RKO (cell line): ENCODE data around the gene MTHFR.

Experiments used
- DNase-seq: peaks from one replicate; pipeline ENCODE4 v3.0.0-alpha.2; 2016; ENCODE audit warnings: low spot score

Gene MTHFR

DNA sequence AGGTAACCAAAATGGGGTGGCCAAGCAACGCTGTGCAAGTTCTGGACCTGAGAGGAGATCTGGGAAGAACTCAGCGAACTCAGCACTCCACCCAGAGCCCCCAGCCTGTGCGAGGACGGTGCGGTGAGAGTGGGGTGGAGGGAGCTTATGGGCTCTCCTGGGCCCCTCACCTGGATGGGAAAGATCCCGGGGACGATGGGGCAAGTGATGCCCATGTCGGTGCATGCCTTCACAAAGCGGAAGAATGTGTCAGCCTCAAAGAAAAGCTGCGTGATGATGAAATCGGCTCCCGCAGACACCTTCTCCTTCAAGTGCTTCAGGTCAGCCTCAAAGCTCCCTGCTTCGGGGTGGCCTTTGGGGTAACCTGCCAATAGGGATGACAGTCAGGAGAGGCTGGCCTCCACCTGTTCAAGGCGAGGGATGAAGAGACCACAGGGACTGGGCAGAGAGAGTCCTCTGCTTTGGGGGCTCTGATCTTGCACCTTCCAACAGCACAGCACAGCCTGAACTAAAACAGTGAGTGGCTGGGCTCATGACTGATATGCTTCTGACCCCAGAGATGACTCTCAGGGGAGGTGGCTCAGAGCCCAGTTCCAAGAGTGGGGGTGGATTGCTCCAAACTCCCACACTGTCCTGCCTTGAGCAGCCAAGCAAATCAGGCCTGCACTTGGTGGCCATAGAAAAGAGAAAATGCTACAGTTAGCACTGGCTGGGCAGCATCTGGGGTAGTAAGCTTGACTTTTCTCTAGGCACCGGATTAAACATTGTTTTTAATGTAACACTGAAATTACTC is 9.5 kb downstream of the MTHFR start:
- DNase-seq, result no peak

DNA sequence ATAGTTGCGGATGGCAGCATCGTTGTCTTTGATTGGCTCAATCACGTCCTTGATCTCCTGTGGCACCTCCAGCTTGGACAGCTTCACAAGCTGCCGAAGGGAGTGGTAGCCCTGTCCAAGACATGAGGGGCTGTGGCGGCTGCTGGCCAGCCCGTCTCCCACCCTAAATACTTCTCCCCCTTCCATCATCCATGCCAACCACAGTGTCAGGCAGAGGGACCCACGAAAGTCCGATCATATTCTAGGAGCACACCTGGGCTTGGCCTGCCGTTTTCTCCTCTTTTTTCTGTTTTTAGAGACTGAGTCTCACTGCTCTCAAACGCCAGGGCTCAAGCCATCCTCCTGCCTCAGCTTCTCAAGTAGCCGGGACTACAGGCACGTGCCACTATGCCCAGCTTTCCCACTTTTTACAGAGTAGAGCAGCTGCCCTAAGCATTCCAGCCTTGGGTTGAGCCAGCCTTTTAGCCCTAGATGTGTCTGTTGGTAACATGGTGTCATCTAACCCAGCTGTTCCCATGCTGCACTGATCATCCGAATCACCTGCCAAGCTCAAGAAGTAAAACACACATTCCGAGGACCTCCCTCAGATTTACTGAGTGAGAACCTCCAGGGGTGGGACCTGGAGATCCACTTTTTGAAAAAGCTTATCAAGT is 10.4 kb downstream of the MTHFR start:
- DNase-seq, result no peak

DNA sequence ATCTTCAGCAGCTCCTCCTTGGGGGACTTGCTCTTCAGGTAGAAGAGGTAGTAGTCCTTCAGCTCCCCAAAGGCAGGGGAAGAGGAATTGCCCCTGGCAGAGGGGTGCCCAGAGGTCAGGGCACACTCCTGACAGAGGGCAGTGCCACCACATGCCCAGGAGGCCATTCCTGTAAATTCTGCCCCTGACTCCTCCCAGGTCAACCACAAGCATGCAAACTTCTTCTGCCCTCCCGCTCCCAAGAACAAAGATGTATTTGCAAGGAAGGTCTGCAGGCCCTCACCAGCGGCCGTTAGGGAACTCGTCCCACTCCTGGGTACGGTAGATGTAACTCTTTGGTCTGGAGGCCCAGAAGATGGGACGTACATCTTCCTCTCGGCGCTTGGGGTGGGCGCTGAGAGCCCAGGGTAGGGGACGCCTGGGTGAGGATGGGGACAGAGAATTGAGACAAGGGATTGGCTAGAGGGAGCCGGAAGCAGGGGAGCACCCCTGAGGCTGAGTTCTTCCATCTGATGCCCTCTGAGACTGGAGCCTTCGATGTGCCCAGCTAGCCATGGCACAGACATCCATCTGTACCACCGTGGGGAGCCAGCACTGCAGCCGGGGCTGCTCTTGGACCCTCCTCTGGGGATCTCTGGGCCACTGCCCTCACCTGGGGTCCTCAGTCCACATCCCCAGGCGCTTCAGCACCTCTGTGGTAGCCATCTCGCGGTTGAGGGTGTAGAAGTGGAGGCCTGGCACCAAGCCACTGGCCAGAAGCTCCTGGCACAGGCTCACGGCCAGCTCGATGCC is 11.1 kb downstream of the MTHFR start:
- no peak for DNase-seq

DNA sequence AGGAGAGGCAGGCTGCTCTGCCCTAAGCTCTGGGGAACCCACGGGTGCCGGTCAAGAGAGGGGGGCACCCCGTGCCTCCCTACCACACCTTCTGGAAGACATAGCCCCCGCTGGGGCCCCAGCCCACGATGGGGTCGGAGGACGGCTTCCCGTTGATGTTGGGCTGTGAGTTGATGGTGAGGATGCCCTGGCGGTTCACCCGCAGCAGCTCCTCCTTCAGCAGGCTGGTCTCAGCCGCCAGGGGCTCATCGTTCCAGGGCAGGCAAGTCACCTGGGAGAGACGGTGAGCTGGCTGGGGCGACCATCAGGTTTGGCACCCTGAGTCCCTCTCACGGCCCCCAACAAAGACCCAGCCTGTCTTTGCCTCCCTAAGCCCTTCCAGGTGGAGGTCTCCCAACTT is 11.9 kb downstream of the MTHFR start:
- no peak for DNase-seq

DNA sequence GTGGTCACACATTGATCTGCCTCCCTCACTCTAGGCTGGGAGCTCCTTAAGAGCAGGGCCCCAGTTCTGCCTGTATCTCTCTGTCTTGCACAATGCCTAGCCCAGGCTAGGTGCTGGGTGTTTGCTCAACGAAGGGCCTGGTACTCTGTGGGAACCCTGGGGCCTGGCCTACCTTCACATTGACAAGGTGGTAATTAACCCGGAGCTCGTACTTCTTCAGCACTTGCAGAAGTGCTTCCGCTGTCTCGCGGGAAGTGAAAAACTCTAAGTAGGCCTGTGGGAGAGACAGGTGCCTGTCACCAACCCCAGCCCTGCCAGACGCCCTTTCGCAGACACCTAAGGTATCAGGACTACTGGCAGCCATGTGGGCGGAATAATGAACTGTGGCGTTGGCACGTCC is 13.7 kb downstream of the MTHFR start:
- no peak for DNase-seq

DNA sequence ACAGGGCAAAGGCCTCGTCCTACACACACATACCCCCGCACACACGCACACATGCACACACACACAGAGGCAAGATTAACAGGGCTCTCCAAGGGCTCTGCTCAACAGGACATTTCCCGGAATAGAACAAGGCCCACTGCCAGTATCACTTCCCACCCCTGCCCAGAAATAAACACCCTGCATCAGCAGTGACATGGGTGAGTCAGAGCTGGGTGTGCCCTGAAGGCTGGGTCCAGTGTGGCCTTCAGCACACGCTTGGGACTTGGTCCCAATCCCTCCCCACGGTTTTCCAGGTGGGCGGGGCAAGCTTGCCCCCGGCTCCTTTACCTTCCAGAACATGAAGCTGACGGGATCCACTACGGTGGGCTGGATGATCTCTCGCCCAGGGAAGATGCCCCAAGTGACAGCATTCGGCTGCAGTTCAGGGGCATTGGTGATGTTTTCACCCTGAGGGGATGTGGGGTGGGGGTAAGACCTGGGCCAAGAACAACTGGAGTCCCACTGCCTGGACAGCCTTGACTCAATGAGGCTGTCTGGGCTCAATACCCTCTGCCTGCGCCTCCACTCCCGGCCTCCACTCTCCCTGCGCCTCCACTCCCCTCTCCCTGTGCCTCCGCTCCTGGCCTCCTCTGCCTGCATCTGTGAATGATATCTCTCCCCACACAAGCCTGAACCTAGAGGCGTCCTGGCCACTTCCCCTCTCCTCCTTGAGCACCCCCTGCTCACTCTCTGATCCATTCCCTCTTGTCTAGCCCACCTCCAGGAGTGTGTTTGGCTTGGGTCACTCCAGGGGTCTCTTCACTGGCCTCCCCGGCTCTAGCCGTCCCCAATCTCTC is 14.7 kb downstream of the MTHFR start:
- DNase-seq, result no peak

DNA sequence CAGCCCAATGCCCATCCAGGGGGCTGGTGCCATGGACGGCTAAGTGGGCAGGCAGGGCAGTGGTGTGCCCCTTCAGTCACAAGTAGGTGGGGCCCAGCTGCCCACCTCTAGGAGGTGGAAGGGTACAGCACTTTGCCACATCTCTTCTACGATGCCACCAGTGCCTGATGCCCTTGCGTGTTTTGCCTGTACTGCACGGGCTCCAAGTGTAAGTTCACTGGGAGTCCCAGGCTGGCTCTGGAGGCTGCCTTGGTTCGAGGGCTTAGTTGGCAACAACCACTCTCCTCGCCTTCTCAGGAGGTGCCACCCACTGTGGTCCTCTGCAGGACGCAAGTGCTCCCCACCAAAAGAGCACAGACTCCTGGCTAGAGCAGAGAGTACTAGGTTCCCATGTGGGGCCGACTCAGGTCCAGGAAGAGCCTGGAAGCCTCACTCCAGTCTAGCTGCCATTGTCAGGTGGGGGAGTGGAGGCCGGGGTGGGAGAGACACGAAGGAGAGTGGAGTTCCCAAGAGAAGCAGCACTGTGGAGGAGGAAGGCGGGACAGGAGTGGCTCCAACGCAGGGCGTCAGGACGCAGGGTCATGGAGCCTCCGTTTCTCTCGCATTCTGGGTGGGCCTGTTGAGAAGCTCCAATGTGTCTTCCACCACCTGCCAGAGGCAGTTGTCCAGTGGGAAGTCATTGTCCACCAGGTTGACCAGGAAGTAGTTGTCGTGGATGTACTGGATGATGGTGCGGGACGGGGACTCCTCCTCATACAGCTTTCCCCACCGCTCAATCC is 15.5 kb downstream of the MTHFR start:
- no peak for DNase-seq

DNA sequence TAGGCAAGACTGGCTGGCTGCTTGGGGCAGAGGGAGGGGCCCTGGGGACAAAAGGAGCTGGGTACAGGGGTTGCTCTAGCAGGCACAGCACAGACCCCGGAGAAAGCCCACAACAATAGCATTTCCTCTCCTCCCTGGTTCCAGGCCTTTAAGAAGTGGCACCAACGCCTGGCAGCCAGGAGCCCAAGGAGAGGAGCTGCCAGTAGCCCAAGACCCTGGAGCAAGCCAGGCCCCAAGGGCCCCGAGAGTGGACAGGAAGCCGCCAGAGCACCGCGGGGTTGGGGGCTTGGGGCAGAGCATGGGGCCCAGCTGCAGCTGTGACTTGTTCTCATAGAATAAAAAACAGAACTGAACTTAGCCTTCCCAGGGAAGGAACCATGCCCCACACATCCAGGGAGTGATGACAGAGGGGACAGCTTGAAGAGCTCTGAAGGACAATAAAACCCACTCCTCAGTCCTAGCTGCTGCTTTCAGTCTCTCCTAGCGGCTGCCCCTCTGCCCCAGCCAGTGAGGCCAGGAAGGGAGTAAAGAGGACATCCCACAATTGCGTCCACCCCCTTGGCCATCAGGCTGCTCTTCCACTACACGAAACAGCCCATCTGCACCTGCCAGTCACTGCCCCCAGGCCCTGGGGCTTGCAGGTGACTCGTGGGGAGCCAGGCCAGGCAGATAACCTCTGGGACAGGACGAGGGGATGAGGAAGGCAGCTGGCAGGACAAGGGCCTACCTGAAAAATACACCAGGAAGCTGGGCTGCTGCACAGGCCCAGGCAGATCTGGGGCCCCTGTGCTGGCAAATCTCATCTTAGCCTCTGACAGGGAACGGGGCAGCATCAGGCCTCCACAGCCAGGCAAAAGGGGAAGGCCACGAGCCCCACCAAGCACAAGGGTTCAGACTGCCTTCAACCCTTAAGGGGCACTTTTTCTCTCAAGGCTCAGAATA is 16.4 kb downstream of the MTHFR start:
- no peak for DNase-seq

DNA sequence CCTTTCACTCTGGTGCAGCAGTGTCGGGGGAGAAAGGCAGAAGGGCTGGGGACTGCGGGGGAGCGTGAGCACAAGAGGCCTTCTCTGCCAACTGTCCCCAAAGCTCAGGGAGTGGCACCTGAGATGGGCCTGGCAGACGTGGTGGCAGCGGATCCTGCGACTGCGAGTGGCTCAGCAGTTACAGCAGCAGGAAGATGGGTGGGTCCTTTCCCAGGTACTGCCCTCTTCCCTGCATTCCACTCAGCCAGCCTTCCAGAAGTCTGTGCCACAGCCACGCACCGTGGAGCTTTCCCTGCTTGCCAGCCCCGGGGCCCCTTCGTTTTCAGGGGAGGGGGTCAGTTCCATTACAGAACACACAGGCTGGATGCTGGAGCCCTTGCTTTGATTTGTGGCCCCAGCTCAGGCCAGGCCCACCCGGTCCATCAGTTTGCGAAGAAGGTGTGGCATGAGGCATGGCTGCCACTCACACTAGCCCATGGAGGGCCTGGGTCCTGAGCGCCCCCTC is 17.2 kb downstream of the MTHFR start:
- DNase-seq, result no peak

DNA sequence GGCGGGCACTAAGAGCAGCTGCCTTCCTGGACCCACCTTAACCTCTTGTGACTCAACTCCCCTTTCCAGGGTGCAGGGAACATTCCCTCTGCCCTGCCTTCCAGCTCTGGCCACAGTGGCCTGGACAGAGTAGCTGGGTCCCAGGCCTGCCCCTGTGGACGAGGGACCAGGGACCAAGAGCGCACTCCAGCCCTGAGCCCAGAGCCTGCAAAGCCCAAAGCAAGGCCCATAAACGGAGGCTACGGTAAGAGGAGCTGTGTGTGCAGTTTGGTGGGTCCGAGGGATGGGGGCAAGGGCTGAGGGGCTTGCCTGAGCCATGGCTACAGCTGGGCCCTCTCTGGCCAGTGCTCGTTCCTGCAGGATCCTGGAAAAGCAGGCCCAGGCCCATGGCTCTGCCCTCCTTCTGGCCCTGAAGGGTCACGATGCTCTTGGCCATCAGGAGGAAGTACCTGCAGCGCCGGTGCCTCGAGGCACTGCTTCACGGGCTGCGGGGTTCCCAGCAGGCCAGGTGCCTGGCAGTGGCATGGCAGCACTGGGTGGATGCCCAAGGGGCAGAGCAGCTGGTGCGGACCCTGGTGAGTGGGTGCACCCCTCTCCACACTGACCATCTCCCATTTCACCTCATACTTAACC is 17.8 kb downstream of the MTHFR start:
- DNase-seq, result no peak

DNA sequence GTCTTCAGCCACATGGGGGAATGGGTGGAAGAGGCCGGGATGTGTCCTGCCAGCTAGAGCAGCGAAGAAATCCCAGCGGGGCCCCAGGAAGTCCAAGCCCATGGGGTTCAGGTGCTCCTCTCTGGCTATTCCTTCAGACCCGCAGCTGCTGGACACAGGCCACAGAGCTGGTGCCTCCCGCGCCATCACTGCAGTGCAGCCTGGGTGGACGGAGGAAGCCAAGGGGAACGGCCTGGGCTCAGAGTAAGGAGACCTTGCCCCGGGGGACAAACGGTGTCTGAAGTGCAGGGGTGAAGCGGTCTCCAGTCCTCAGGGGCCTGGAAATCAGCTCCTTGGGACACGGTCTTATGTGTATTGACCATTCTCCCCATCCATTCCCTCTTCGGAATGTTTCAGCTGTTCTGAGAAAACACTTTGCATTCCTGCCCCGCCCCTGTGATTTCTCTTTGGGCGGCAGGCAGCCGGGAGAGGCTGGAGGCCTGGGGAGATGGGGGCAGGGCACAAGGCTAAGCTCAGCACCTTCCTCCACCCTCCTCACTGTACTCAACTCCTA is 18.4 kb downstream of the MTHFR start:
- DNase-seq, result no peak

DNA sequence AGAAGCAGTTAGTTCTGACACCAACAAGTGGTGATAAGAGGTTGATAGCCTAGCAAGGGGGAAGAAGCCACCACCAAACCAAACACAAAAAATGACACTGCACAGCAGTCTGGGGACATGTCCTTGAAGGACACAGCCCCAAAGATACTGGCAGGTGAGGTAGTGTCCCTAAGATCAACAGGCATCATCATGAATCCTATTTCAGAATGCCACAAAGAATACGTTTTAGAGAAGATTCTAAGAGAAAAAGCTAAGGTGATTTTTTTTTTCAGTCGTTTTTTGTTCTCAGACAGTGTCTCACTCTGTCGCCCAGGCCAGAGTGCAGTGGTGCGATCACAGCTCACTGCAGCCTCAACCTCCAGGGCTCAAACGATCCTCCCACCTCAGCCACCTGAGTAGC is 19.6 kb downstream of the MTHFR start:
- no peak for DNase-seq

DNA sequence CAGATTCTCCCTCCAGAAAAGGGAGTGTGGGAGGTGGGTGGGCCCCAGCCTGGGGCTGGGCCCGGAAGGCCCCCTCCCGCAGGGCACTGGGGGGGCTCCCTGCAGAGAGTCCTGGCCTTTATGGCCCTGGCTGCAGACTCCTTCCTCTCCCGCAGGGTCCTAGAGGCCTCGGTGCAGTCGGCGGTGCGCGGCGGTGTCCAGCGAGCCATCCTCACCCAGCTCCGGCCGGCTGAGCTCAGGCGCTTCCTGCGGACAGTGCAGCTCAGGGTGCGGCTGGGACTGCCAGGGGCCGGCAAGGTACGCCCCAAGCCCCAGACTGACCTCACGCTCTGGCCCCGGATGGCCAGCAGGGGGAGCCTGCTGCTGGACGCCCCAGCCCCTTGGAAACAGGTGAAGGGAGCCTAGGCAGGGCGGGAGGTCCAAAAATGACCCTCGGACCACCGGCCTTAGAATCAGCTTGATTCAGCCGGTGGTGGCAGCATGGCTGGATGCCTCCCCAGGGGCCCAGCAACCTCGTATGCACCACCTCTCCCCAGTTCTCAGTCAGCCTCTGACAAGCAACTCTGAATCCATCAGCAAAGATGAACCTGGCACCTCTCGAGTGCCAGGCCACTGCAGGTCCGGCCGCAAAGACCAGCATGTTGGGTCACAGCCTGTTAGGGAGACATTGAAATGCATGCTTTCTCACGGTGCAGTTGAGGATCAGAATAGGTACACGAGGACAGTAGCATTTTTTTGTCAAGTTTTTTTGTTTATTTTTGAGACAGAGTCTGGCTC is 20.6 kb downstream of the MTHFR start:
- no peak for DNase-seq

DNA sequence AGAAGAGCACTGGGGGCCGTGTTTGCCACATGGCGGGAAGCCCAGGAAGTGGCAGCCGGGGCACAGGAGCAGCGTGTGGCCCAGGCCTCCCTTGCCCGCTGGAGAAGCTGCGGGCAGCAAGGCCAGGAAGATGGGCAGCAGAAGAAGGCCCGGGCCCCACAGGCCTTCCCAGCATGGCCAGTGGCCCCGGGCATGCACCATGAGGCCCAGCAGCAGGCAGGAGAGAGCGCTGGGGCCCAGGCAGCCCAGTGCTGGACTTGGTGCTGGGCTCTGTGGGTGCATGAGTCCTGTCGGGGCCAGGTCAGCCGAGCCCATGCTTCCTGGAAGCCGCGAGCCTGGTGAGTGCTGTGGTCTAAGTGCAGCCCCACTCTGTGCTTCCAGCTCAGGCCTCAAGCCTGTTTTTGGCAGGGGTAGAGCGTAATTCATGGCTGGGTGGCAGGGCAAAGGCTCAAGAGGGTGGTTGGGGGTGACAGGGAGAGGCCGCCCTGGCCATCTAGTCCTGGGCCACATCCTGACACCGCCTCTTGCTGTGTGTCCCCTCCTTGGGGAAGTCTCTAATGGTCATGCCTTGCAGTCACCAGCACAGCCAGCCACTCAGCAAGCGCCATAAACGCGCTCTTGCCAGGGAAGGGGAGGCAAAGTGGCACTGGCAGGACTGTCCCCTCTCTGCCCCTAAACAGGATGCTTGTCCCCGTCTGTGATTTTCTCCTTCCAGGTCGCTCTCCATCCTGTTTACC is 21.3 kb downstream of the MTHFR start:
- DNase-seq, result no peak

DNA sequence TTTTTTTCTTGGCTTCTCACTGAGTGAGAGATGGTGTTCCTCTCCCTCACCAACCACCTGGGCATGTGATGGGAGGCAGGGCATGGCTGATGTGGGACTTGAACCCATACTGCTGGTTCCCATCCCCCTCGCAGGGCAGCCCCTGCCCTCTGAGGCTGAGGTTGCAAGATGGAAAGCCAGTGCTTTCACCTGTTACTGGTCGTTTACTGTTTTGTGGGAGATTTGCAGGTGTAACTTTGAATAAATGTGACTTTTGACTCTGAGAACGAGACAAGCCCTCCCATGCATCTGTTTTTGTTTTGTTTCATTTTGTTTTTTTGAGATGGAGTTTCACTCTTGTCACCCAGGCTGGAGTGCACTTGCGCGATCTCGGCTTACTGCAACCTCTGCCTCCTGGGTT is 22.2 kb downstream of the MTHFR start:
- no peak for DNase-seq

DNA sequence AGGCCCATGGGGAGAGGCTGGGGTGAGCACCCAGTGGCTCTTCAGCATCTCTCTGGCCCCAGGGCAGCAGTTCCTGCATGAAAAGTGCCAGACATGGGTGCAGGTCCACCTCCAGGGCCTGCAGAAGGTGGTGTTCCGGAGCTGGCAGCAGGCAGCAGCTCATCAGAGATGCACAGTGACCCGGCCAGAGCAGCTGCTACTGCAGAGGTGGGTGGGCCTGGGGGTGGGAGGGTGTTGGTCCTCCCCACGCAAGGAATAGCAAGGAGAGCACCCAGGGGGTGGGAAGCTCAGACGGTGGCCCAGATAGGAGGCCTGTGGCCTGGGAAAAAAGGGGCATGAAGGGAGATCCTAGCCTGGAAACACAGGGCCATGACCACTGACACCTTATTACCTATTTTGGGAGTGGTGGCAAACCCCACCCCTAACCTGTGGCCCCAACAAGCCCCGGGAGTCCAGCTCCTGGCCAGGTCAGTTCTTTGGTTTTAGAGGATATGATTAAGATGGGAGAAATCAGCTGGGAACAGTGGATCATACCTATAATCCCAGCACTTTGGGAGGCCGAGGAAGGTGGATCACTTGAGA is 23.5 kb downstream of the MTHFR start:
- DNase-seq, result no peak

DNA sequence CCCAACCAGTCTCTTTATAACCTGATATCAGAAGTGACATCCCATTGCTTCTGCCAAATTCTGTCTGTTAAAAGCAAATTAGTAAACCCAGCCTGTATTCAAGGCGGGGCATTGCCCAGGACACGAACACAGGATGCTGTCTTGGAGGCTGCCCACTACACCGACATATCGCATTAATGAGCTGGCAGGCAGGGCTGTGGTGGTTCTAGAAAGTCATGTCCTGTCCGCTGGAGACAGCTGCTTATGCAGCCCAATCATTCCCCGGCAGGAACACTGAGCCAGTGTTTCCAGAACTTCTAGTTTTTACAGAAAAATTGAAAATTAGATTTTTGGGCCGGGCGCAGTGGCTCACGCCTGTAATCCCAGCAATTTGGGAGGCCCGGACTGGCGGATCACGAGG is 24.5 kb downstream of the MTHFR start:
- DNase-seq, result no peak
